A673 (cell line): ENCODE results near the gene ZNF280D.

Experiments
- EZH2 ChIP-seq: fragments of 200-600 bp; sonication (generic); IDR thresholded peaks from 2 replicates; pipeline ENCODE4 v1.6.1; 2017; ENCODE audit warnings: borderline replicate concordance, low read depth, mild to moderate bottlenecking, mixed read lengths, antibody characterized with exemption, low read length; ENCODE audit not compliant: poor library complexity, severe bottlenecking
- TF ChIP-seq, protein P1 (sequence below): fragments of 300-800, 200-600 bp; sonication (generic); conservative IDR thresholded peaks from 2 replicates; pipeline ENCODE4 v1.5.1; 2017; ENCODE audit warnings: low read depth, mild to moderate bottlenecking, antibody characterized with exemption, low read length, moderate library complexity, mixed read lengths

DNA sequence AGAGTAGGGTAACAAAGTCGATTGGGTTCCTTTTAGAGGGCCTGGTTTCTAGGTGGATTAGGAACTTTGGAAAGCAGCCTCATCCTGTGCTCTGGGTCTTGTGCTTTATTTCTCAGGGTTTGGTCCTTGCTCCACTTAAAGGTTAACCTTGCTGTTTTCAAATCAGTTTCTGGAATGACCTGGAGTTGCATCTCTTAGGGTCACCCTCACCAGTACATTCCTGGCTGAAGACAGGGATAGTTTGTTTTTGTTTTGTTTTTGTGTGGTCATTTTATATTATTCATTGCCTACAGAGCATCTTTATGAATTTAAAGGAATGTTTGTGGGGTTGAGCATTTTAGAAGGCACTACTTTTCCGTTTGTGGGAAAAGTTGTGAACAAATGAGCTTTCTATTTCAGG lies 45.5 kb upstream of the ZNF280D start:
- TF ChIP-seq, protein P1, sequence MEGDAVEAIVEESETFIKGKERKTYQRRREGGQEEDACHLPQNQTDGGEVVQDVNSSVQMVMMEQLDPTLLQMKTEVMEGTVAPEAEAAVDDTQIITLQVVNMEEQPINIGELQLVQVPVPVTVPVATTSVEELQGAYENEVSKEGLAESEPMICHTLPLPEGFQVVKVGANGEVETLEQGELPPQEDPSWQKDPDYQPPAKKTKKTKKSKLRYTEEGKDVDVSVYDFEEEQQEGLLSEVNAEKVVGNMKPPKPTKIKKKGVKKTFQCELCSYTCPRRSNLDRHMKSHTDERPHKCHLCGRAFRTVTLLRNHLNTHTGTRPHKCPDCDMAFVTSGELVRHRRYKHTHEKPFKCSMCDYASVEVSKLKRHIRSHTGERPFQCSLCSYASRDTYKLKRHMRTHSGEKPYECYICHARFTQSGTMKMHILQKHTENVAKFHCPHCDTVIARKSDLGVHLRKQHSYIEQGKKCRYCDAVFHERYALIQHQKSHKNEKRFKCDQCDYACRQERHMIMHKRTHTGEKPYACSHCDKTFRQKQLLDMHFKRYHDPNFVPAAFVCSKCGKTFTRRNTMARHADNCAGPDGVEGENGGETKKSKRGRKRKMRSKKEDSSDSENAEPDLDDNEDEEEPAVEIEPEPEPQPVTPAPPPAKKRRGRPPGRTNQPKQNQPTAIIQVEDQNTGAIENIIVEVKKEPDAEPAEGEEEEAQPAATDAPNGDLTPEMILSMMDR = no peak
- no peak for TF ChIP-seq EZH2
